ENCODE data around the gene NAXD.
"Not testable (repeated sequence)": the region's sequence is repeated elsewhere in the genome, so short reads cannot be mapped to it uniquely, and the experiment has no call there.

DNA sequence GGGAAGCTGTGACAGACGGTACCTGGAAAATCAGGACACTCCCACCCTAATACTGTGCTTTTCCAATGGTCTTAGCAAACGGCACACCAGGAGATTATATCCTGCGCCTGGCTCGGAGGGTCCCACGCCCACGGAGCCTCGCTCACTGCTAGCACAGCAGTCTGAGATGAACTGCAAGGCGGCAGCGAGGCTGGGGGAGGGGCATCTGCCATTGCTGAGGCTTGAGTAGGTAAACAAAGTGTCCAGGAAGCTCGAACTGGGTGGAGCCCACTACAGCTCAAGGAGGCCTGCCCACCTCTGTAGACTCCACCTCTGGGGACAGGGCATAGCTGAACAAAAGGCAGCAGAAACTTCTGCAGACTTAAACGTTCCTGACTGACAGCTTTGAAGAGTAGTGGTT is 54.5 kb downstream of the NAXD start:
- TF ChIP-seq, protein P1, sequence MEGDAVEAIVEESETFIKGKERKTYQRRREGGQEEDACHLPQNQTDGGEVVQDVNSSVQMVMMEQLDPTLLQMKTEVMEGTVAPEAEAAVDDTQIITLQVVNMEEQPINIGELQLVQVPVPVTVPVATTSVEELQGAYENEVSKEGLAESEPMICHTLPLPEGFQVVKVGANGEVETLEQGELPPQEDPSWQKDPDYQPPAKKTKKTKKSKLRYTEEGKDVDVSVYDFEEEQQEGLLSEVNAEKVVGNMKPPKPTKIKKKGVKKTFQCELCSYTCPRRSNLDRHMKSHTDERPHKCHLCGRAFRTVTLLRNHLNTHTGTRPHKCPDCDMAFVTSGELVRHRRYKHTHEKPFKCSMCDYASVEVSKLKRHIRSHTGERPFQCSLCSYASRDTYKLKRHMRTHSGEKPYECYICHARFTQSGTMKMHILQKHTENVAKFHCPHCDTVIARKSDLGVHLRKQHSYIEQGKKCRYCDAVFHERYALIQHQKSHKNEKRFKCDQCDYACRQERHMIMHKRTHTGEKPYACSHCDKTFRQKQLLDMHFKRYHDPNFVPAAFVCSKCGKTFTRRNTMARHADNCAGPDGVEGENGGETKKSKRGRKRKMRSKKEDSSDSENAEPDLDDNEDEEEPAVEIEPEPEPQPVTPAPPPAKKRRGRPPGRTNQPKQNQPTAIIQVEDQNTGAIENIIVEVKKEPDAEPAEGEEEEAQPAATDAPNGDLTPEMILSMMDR (IDR thresholded peaks at IDR 0.05), result not testable (repeated sequence)
- not testable (repeated sequence) for TF ChIP-seq POLR2AphosphoS5 (IDR thresholded peaks at IDR 0.05; ENCODE audit: low read depth, low read length); SIN3A (IDR thresholded peaks at IDR 0.05; ENCODE audit: borderline replicate concordance, insufficient read depth, low read depth, low read length); TCF7L2 (IDR thresholded peaks at IDR 0.05; ENCODE audit: low read depth, low read length)
- TF ChIP-seq, protein P2, sequence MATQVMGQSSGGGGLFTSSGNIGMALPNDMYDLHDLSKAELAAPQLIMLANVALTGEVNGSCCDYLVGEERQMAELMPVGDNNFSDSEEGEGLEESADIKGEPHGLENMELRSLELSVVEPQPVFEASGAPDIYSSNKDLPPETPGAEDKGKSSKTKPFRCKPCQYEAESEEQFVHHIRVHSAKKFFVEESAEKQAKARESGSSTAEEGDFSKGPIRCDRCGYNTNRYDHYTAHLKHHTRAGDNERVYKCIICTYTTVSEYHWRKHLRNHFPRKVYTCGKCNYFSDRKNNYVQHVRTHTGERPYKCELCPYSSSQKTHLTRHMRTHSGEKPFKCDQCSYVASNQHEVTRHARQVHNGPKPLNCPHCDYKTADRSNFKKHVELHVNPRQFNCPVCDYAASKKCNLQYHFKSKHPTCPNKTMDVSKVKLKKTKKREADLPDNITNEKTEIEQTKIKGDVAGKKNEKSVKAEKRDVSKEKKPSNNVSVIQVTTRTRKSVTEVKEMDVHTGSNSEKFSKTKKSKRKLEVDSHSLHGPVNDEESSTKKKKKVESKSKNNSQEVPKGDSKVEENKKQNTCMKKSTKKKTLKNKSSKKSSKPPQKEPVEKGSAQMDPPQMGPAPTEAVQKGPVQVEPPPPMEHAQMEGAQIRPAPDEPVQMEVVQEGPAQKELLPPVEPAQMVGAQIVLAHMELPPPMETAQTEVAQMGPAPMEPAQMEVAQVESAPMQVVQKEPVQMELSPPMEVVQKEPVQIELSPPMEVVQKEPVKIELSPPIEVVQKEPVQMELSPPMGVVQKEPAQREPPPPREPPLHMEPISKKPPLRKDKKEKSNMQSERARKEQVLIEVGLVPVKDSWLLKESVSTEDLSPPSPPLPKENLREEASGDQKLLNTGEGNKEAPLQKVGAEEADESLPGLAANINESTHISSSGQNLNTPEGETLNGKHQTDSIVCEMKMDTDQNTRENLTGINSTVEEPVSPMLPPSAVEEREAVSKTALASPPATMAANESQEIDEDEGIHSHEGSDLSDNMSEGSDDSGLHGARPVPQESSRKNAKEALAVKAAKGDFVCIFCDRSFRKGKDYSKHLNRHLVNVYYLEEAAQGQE (IDR thresholded peaks at IDR 0.05; ENCODE audit: insufficient read depth in 1 of 2, low read depth in 2 of 2, low read length in 1 of 2), result not testable (repeated sequence)

All from Panc1 (cell line).